Panc1 (cell line): Measurements from ENCODE around the gene TRPM4.

Experiments used
- POLR2AphosphoS5 ChIP-seq: IDR thresholded peaks from 2 replicates; pipeline ENCODE4 v1.6.1; 2012; ENCODE audit warnings: mild to moderate bottlenecking, low read depth, low read length, moderate library complexity
- SIN3A ChIP-seq: IDR thresholded peaks from 2 replicates; pipeline ENCODE4 v1.6.1; 2012; ENCODE audit warnings: low read depth, mild to moderate bottlenecking, low read length, moderate library complexity, borderline replicate concordance; ENCODE audit not compliant: insufficient read depth
- TF ChIP-seq, protein P1 (sequence below): fragments of 450-650 bp; IDR thresholded peaks from 2 replicates; pipeline ENCODE4 v1.5.1; 2017; ENCODE audit warnings: mild to moderate bottlenecking

DNA sequence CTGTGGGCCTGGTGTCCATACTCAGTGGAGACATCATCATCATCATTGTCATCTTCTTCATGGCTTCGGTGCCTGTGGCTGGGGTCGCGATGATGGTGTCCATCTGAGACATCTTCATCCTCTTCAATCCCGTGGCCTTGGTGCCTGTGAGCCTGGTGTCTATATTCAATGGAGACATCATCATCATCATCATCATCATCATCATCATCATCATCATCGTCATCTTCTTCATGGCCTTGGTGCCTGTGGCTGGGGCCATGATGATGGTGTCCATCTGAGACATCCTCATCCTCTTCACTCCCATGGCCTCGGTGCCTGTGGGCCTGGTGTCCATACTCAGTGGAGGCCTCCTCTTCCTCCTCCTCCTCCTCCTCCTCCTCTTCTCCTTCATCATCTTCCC lies 3.3 kb upstream of the TRPM4 start:
- TF ChIP-seq, protein P1, sequence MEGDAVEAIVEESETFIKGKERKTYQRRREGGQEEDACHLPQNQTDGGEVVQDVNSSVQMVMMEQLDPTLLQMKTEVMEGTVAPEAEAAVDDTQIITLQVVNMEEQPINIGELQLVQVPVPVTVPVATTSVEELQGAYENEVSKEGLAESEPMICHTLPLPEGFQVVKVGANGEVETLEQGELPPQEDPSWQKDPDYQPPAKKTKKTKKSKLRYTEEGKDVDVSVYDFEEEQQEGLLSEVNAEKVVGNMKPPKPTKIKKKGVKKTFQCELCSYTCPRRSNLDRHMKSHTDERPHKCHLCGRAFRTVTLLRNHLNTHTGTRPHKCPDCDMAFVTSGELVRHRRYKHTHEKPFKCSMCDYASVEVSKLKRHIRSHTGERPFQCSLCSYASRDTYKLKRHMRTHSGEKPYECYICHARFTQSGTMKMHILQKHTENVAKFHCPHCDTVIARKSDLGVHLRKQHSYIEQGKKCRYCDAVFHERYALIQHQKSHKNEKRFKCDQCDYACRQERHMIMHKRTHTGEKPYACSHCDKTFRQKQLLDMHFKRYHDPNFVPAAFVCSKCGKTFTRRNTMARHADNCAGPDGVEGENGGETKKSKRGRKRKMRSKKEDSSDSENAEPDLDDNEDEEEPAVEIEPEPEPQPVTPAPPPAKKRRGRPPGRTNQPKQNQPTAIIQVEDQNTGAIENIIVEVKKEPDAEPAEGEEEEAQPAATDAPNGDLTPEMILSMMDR = no peak
- TF ChIP-seq POLR2AphosphoS5 (no peak), SIN3A (no peak)
